Loucy (cell line): ENCODE measurements around the gene PPIH.

ENCODE experiments used
- CTCF ChIP-seq: fragments of 200-600 bp; sonication (generic); conservative IDR thresholded peaks from 2 replicates; pipeline ENCODE4 v1.5.1; 2014; ENCODE audit warnings: mild to moderate bottlenecking, antibody characterized with exemption, low read length
- EZH2phosphoT487 ChIP-seq: fragments of 200-600 bp; IDR thresholded peaks from 2 replicates; pipeline ENCODE4 v1.6.1; 2018; ENCODE audit warnings: antibody characterized with exemption, mild to moderate bottlenecking, moderate library complexity, borderline replicate concordance

- no peak for TF ChIP-seq CTCF
- TF ChIP-seq EZH2phosphoT487 = no peak
Observed at GRCh38 chr1:42686418-42686817, 28.2 kb downstream of the PPIH start.
